HG02840 (cell line): ENCODE data around the gene ABCB6.
"Not testable (repeated sequence)": the region's sequence is repeated elsewhere in the genome, so short reads cannot be mapped to it uniquely, and the experiment has no call there.

Experiments used
- ATAC-seq: cut with Tn5 transposase; IDR thresholded peaks from one replicate; pipeline ENCODE4 v1.9.1; 2021; ENCODE audit warnings: mild to moderate bottlenecking, moderate library complexity, moderate number of reproducible peaks; ENCODE audit not compliant: unreplicated experiment, low FRiP score

The ABCB6 gene

DNA sequence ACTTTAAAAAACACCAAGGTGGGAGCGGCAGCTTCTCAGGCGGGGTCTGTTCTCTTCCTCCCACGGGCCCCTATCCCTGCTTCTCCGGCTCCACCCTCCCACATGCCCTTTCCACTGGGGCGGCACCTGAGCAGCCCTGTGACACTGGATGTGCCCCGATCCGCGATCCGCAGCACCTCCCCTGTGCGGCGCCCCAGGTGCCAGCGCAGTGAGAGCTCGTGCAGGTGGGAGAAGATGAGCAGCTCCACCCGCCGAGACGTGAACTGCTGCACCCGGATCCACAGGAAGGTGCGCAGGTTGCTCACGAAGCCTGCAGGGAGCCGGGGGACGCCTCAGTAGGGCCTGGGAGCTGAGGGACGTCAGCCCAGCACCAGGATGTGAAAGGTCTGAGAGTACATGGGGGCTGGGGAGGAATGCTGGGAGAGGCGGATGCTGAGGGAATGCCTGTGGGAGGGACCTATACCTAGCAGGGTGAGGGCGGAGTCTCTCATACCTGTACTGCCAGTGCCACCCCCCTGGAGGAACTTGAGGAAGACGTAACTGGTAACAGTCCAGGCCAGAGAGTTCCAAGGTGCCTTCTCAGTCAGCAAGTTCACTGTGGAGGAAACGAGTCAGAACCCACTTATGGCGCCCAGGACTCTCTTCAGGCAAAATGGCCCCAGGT is 2.8 kb downstream of the ABCB6 start:
- ATAC-seq, result no peak

DNA sequence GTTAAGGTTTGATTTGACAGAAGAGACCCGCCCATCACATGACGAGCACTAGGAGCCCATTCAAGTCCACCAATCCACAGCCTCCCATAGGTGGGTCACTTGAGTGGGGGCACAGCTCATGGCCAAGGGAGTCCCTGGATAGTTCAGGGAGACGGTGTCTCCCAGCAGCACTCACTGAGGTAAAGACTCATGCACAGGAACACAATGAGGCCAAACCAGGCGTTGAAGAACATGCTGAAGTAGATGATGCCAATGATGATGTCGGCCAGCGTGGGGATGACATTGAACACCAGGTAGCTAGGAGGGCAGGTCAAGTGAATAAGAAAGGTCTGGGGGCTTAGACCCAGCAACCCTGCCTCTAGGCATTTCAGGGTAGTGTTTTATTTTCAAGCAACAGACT is 4.0 kb downstream of the ABCB6 start:
- ATAC-seq, result no peak

DNA sequence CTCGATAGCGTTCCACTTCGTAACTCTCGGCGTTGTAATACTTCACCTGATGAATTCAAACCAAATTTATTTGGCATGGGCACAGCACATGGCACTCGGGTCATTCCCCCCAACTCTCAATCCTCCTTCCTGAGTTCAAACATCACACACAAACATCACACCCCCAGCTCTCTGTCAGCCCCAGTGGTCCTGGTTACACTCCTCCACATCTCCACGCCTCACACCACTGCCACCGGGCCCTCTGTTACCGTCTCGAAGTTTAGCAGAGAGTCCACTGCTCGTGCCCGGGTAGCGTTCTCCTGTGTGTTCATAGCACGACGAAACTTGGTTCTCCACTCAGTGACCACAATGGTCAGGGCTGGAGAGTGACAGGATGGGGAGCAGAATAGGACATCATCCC is 4.6 kb downstream of the ABCB6 start:
- ATAC-seq, result no peak

DNA sequence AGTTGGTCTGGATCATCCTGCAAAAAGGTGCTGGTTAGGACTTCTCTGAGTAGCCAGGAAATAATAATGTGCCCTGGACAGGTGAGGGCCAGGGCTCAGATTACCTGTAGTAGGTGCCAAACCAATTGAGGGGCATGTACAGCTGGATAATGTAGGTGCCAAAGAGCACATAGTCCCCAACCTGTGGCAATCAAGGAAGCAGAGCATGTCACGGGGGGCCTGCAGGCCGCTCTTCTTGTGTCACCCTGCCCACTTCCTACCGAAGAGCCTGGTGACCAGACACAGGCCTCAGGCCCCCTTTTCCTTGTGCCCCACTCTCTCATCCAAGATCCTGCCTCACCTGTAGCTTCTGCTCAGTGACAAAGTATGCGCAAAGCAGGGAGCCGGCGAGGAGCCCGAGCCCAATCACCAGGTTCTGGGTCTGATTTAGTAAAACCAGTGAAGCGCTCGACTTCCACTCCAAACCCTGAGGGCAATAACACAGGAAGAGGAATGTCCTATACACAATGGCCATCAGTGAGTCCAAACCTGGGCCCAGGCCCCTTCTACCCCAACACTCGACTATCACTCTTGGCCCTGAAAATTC is 5.2 kb downstream of the ABCB6 start:
- no peak for ATAC-seq

DNA sequence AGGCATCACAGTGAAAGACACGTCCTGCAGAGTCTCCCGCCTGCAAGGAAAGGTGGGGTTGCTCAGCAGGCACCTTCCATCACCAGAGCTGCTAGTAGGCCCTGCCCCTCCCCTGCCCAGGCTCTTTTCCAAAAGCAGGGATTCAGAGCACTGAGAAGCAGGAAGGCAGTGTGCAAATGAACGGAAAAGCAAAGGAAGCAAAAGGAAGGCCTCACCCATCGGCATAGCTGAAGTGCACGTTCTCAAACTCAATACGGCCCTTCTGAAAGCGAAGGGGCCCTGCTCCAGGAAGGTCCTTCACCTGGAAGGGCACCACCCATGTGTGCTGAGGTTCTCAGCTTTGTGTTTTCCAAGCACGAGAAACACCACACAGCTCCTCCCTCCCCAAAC is 5.7 kb downstream of the ABCB6 start:
- ATAC-seq, result no peak

DNA sequence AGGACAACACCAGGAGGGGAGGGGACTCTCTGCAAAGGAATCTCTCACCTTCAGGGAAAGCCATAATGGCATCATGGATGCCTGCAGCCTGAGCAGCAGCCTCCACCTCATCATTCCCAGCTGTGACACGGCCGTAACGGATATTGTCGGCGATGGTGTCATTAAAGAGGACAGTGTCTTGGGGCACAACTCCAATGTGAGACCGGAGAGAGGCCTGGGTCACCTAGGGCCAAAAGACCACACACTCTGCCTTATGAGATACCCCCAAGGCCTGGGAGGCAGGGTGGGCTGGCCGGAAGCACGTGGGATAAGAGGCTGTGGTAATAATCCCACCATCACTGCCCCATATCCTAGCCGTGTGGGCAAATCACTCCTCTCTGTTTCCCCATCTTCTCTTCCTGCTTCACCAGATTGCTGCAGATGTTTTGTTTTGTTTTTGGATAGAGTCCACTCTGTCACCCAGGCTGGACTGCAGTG is 7.8 kb downstream of the ABCB6 start:
- ATAC-seq, result no peak

DNA sequence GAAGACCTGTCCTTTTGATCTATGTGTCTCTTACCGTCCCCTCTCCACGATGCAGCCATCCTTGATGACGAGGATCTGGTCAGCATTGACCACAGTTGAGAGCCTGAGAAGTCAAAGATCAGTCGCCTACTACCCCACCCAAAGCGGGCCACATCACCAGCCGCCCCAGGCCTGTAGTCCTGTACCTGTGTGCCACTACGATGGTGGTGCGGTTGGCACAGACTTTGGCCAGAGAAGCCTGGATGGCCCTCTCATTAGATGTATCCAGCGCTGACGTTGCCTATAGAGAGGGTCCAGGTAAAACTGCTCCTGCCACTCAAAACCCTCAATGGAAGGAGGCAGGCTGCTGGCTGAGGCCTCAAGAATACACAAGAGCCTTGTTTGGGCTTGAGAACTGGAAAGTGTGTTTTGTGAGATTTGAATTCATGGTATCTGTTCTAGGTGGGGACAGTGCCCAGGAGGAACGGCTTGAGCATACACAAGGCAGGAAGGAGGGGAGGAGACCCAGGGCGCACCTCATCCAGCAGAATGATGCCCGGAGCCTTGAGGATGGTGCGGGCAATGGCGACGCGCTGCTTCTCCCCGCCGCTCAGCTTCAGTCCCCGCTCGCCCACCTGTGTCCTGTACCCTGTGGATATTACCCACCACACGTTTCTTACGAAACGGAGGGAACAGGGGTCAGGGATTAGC is 8.4 kb downstream of the ABCB6 start:
- ATAC-seq, result no peak

DNA sequence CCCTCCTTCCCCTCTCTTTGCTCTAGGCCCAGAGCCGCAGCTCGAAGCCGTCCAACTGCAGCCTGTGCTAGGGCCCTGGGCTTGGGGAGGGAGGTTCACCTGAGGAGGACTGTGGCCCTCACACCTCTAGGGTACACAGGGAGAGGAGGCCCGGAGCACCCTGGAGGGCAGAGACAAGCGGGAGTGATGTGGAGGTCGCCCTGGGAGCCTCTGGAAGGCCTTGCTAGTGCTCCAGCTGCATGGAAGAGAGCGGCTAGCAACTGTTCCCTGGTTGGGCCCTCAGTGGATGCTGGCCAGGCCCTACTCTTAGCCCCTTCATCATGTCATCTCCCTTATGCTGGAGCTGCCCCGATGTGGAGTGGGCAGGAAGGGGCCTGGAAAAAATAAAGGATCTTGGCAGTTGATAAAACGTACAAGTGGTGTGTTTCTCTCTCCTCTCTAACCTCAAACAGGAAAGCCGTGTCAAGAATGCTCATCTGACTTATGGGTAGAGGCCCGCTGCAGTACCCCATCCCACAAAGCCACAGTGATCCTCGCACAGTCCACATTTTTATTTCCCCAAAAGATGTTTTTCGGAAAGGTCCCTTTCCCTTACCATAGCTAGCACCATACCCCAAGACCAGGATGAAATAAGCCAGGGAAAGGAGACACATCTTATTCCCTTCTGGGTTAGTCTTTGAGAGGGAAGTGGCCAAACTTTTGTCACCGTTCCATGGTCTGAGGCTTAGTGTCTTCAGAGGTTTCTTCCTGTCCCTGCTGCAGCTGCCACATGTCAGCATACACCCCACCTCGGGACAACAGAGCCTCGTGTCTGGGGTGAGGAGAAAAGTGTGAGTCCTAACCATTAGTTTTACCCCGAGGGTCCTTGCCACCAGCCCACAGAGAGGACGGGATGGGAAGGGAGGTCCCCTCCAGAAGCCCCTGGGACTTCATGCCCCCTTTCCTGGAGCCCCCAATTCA is 9.2 kb downstream of the ABCB6 start:
- no peak for ATAC-seq

DNA sequence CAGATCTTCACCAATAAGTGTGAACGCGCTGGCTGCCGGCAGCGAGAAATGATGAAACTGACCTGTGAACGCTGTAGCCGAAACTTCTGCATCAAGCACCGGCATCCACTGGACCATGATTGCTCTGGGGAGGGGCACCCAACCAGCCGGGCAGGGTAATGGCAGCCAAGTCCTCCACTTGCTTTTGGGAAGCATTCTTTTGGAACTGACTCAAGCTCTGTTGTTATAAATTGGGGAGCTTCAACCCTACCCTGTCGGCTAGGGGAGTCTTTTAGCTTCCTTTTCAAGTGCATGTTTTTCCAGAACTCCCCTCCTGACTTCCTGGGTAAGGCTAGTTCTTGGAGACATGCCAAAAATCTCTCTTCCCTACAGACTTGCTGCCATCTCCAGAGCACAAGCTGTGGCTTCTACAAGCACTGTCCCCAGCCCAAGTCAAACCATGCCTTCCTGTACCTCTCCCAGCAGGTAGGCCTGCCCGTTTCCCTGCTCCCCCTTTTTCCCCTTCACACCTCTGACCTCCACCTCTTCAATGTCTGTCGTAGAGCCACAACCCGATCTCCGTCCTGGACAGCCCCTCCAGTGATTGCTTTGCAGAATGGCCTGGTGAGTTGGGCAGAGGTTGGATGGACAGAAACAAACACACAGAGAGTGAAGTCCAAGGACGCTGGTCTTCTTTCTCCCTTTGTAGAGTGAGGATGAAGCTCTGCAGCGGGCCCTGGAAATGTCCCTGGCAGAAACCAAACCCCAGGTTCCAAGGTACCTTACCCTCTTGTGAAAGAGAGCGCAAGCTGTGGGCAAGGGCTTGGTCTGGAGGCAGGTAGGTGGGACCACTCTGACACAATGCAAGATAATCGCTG is 10.6 kb downstream of the ABCB6 start:
- ATAC-seq, result no peak

DNA sequence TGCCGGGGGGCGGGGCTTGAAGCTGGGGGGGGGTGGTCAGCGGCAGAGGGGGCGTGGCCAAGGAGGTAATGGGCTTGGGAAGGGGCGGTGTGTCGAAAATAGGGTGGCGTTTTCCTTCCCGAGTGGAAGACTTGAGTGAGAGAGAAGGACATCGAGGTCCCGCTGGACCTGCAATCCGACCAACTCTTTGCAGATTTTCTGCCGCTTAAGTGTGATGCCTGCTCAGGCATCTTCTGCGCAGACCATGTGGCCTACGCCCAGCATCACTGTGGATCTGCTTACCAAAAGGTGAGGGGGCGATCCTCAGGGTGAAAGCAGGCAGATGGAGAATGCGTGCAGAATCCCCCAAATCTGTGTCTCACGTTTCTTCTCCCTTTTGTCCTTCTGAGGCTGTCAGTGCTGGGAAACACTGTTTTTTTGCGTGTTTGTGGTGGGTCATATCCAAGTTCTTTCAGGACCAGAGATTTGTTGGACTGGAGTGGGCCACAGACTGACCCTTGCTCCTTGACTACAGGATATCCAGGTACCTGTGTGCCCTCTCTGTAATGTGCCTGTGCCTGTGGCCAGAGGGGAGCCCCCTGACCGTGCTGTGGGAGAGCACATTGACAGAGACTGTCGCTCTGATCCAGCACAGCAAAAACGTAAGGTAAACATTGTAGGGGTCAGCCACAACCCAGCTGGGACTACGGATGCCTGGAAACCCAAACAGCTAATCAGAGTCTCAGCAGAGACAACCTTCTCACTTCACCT is 11.4 kb downstream of the ABCB6 start:
- ATAC-seq, result no peak

DNA sequence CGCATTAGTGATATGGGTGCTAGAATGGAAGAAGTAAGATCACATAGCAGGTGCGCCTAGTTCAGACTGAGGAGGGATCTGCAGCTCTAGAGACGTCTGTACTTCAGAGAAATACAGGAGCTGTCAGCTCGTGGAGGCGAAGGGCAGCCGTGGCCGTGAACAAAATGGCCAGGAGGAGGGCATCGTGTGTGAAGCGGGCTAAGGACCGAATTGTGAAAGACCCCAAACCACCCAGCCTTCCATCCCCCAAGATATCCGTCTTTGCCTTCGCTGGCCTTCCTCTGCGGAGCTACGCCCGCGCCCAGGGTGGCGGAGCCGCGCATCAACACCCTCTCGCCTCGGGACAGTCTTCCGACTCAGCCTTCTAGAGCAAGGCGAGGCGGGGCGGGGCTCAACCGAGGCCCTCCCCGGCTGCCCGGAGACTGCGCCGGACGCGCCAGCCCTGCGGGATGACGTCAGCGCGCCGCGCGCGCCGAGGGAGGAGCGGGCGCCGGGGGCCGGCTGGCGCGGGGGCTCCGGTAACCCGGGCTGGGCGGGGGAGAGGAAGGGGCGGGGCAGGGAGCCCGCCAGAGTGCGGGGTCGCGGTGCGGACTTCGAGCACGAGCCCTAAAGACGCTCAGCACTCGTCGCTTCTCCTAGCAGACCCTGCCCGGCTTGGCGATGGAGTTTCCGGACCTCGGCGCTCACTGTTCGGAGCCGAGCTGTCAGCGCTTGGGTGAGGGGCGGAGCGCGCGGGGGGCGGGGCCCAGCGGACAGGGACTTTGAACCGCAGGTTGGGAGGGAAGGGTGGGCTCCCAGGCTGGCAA is 12.2 kb downstream of the ABCB6 start, which contains the start of gene ZFAND2B:
Gene ZFAND2B, plus strand, starts transcription at position 455 of the 806 bp plus-strand sequence. Its CDS starts 206 bp downstream, at position 661.
- ATAC-seq, result peak; percentile 93

DNA sequence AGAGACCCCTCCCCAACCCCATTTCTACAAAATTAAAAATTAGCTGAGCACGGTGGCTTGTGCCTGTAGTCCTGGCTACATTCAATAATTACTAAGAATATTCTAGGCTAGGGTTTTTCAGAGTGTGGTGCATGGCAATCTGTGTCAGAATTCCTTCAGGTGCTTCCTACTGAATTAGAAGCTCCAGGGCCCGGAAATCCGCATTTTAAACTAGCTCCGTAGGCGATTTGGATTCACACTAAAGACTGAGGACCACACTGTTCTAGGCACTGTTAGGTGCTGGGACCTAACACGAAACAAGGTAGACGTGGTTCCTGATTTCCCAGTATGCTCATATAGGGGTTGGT is 12.8 kb downstream of the ABCB6 start:
- no peak for ATAC-seq

DNA sequence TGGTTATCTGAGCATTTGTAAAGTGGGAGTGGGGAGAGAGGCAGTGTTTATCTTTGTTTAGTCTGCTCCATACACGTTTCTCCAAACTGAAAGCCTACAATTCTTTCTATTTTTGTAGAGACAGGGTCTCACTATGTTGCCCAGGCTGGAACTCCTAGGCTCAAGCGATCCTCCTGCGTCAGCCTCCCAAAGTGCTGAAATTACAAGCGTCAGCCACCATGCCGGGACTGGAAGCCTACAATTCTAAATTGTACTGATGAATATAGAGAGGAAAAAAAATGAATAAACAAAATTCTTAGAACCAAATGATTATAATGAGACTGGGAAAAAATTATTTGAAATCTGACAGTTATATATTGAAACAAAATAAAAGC is 13.6 kb downstream of the ABCB6 start:
- no peak for ATAC-seq

DNA sequence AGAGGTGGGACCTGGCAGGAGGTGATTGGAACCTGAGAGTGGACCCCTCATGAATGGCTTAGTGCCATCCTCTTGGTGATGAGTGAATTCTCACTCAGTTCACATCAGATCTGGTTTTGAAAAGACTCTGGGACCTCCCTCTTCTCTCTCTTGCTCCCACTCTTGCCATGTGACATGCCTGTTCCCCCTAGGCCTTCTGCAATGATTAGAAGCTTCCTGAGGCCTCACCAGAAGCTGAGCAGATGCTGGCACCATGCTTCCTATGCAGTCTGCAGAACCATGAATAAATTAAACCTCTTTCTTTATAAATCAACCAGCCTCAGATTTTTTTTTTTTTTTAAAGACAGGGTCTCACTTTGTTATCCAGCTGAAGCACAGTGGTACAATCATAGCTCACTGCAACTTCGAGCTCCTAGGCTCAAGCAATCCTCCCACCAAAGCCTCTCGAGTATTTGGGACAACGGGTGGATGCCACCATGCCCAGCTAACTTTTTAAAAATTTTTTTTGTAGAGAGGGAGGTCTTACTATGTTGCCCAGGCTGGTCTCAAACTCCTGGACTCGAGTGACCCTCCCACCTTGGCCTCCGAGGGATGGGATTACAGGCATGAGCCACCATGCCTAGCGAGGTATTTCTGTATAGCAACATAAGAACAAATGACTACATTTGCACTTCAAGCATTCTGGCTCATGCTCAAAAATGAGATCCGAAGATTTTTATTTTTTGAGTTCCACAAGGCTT is 14.2 kb downstream of the ABCB6 start:
- ATAC-seq, result no peak

DNA sequence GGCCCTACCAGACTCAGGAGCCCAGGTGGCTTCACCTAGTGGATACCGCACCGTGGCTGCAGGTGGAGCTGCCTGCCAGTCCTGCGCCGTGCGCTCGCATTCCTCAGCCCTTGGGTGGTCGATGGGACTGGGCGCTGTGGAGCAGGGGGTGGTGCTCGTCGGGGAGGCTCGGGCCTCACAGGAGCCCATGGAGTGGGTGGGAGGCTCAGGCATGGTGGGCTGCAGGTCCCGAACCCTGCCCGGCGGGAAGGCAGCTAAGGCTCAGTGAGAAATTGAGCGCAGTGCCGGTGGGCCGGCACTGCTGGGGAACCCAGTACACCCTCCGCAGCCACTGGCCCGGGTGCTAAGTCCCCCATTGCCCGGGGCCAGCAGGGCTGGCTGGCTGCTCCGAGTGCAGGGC is 17.4 kb downstream of the ABCB6 start:
- ATAC-seq, result not testable (repeated sequence)

DNA sequence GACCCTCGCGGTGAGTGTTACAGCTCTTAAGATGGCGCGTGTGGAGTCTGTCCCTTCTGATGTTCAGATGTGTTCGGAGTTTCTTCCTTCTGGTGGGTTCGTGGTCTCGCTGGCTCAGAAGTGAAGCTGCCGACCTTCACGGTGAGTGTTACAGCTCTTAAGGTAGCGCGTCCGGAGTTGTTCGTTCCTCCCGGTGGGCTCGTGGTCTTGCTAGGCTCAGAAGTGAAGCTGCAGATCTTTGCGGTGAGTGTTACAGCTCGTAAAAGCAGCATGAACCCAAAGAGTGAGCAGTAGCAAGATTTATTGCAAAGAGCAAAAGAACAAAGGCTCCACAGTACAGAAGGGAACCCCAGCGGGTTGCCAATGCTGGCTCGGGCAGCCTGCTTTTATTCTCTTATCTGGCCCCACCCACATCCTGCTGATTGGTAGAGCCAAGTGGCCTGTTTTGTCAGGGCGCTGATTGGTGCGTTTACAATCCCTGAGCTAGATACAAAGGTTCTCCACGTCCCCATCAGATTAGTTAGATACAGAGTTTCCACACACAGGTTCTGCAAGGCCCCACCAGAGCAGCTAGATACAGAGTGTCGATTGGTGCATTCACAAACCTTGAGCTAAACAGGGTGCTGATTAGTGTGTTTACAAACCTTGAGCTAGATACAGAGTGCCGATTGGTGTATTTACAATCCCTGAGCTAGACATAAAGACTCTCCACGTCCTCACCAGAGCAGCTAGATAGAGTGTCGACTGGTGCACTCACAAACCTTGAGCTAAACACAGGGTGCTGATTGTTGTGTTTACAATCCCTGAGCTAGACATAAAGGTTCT is 18.0 kb downstream of the ABCB6 start:
- not testable (repeated sequence) for ATAC-seq
